HG02798 (cell line): Measurements from ENCODE around the gene SAMD7.

ENCODE experiments used
- ATAC-seq: cut with Tn5 transposase; IDR thresholded peaks from one replicate; pipeline ENCODE4 v1.9.1; 2021; ENCODE audit warnings: mild to moderate bottlenecking; ENCODE audit not compliant: unreplicated experiment, poor library complexity

Gene SAMD7

DNA sequence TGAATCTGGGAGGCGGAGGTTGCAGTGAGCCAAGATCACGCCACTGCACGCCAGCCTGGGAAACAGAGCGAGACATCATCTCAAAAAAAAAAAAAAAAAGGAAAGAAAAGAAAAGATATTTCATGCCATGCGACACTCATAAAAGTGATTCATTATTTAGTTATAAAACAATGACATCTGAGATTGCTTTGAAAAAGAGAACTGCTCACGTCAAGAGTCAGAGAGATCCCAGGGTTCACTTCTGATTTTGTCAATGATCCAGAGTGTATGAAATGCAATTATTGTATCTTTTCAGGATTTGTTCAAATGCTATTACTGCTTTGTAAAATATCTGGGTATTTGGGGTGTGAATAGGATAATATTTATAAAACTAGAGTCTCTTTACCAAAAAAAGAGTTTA is 6.0 kb upstream of the SAMD7 start:
- ATAC-seq = no peak

DNA sequence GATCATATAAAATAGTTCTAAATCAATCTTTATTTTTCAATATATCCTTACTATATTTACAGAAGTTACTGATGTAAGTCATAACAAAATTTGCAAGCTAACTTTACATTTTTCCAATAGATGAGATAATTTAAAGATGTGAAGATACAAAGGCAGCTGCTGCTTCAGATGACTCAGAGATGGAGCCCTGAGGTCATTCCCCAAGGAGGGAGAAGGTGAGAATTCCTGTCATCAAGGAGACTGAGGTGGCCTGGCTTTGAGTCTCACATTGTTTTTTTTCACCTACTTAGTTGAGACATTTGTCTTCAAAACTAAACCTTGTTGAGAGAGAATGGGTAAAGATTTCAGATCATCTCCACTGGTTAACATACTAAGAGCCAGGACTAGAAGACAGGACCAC is 3.9 kb upstream of the SAMD7 start:
- ATAC-seq = no peak

DNA sequence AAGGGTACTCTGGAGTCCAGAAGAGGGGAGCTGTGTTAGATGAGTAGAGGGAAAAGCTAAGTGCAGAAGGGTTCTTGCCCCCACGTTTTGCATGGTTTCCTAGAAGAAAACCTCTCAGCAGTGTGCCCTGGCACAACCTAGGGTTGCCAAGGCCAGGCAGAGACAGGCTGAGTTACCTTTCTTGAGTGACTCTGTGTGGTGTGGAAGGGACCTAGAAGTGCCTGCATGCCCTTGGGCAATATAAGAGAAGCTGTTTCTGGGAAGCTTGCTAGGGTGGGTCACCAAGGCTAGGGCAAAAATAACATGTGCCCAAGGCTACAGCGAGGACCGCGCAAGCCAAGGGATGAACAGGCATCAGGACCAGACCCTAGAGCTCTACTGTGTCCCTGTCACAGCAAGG is 3.4 kb upstream of the SAMD7 start:
- no peak for ATAC-seq

- no peak for ATAC-seq
Observed at GRCh38 chr3:169913323-169913722, 2.0 kb downstream of the SAMD7 start.

DNA sequence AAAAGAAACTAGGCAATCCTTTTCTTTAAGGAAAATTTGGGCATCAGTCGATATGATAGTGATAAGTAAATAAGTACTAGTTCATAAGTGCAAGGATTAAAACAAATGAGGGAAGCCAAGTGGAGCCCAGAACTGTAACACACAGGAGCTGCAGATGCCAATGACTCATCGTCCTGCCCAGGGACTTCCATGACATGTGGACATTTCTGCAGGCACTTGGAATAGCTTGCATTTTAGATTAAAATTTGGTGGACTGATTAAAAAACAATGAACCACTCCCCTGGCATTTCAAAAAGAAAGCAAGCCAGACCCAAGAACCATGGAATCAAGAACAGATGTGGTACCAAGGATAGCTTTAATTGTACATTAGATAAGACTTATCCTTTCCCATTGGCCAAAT is 2.9 kb downstream of the SAMD7 start:
- no peak for ATAC-seq

GRCh38 chr3:169923189-169923588 is 11.8 kb downstream of the SAMD7 start:
- ATAC-seq = no peak

DNA sequence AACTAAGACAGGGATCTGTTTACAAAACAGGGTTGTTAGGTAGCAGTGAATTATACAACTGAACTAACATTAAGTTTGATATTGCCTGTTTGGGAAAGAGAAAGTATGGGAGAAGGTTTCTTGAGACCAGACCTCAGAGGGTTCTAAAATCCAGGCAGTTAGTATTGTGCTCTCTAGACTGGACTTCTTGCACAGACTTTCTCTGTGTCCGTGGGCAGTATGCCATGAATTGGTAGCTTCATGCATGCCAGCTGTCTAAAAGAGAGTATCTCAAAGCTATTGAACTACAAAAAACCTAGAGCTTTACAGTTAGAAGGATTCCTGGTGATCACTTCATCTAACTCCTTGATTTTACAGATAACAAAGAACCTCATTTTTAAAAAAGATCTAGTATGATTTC is 12.5 kb downstream of the SAMD7 start:
- no peak for ATAC-seq

DNA sequence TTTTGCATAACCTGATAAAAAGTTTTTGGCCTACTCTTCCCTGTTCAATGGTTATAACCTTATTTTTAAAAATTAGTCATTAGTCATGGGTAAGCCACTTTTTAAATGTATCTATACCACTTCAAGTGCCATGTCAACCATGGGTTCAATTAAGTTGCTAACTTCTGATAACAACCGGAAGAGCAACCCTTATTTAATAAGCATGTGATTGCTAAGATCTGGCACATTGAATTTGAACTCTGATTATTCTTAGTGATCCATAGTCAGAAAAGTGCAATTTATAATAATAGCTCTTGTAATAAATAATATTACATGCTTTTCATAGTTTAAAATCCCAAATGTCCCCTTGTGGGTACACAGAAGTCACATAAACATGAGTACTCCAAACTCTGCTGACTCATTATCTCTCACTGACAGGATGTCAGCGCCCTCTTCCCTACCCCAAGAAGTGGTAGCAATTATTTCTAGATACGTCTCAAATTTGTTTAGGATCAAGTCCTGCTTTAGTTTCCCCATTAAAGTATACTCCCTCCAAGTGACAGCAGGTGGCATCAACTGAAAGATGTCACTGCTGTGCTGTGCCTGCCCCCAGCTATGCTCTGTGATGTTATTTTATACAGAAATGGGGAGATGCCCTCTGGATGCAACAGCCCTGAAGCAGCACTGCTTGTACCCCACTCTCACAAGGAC is 18.6 kb downstream of the SAMD7 start:
- ATAC-seq = no peak

DNA sequence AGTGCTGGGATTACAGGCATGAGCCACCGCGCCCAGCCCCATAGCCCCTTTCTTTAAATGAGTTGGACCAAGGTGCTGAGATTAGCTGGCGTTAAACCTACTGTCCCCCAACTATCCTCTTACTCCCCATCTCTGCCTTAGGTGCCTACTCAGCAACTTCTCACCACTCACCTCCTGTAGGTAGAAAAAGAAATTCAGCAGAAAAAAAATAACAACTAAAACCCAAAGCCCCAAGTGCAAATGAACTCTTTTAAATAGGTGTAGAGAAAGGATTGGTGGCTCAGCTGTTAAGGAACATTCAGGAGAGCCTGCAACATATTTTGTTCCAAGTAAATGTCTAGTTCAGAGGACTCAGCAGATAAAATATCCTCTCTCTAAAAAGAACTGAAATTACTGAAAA is 19.5 kb downstream of the SAMD7 start:
- no peak for ATAC-seq

DNA sequence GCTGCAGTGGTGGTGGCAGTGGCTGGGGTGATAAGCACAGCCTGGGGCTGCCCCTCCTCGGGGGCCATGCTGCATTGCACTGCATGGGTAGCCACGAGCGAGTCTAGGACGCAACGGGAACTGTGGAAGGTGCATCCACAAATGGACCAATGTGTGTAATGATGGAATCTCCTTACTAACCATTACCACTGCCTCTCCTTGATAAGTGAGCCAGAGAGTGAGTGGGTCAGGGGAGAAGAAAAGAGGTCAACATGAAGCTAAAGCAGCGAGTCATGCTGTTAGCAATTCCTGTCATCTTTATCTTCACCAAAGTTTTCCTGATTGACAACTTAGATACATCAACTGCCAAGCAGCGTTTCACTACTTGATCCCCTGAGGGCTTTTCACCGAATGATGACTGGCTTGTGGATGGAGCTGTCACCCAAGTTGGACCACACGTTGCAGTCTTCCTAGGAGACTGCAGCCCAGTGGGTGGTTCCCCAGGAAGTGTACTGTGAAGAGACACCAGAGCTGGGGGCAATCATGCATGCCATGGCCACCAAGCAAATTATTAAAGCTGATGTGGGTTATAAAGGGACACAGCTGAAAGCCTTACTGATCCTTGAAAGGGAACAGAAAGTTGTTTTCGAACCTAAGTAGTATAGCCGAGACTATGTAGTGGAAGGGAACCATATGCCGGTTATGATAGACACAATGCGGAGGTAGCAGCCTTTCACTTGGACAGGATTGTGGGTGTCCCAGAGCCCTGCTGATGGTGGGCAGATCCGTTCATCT is 20.6 kb downstream of the SAMD7 start:
- ATAC-seq = peak; percentile 91

DNA sequence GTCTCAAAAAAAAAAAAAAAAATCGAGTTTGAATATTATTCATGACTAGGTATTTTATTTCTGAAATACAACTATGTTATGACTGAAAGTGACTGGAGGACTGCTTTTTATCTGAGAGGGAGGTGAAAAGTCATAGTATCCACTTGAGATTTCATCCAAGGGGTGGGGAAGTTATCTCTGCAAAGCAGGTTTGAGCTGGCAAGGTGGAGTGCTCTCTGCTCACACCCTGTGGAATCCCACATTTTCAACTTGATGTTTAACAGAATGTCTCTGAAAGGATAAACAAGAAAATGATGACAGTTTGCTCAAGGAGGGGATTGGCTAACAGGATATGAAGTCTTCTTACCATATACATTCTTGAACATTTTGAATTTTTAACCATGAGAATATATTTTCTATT is 27.9 kb downstream of the SAMD7 start:
- no peak for ATAC-seq

DNA sequence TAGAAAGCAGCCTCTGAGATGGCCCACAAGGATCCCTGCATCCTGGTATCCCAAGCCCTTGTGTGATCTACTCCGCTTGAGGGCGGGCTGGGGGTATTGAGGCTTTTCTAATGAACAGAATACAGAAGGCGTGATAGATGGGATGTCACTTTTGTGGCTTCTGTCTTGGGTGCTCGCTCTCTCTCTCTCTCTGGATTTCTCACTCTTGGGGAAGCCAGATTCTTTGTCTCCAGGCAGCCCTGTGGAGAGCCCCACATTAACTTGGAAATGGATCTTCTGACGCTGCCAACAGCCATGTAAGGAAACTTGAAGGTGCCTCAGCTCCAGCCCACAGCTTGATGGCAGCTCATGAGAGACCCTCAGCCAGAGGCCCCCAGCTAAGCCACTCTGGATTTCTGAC is 28.4 kb downstream of the SAMD7 start:
- no peak for ATAC-seq

DNA sequence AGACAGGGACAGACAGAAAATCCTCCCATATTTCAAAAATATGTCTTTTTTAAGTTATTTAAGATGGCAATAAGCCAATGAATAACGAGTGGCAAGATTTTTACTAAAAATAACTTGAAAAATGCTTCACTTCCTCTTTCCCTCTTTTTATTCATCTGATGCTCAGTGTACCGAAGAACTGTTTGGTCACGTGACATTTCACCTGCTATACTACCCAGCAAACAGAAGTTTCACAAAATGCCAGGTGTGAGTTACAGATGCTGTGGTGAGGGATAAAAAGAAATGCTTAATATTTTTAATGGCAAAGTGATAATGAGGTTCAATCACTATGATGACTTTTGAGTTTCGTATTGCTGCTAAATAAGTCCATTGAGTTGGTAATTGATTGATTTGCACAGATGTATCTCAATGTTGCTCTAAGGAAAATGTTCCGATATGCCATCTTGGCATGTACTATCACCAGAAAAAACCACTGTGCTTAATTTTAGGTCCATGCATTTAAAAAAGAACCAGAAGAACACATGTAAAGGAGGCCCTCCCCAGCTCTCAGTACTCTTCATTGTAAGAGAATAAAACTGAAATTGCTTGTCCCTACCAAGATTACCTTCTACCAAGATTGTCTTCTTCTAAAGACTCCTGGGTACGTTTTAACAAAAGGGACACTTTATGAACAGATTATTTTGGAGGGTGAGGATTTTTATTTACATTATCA is 29.3 kb downstream of the SAMD7 start:
- peak; percentile 80 for ATAC-seq

DNA sequence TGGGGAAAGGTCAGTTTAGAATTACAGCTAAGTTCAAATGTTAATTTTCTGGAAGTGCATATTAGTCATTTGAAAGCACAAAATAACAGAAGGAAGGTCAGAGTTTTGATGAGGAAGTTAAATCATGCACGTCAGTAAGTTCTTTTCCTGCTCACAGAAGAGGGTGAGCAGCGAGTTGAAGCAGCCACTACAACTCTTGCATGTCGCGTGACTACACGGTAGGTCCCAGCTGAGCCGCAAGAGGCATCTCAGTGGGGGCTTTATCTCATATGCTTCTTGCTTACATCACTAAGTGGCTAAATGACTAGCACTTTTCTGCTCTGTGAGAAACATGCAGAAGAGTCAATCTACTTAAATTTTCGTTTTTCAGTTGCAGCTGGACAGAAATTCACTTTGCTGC is 33.9 kb downstream of the SAMD7 start:
- ATAC-seq = peak; percentile 85

DNA sequence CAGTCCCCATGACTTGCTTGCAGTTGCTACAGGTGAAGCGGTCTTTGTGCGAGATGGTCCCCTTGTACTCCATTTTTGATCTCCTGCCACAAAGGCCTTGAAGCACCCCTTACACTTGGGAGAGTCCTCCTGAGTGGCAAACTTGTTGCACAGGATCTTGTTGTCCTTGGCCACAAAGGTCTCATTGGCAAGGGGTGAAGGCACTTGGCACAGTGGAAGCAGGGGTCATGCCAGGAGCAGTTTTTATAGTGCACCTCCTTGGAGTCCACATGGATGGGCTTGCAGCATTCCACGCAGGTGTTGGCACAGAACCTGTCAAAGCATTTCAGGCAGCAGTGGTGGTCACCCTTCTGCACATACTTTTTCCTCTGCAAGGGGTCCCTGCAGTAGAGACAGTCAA is 35.0 kb downstream of the SAMD7 start:
- no peak for ATAC-seq

DNA sequence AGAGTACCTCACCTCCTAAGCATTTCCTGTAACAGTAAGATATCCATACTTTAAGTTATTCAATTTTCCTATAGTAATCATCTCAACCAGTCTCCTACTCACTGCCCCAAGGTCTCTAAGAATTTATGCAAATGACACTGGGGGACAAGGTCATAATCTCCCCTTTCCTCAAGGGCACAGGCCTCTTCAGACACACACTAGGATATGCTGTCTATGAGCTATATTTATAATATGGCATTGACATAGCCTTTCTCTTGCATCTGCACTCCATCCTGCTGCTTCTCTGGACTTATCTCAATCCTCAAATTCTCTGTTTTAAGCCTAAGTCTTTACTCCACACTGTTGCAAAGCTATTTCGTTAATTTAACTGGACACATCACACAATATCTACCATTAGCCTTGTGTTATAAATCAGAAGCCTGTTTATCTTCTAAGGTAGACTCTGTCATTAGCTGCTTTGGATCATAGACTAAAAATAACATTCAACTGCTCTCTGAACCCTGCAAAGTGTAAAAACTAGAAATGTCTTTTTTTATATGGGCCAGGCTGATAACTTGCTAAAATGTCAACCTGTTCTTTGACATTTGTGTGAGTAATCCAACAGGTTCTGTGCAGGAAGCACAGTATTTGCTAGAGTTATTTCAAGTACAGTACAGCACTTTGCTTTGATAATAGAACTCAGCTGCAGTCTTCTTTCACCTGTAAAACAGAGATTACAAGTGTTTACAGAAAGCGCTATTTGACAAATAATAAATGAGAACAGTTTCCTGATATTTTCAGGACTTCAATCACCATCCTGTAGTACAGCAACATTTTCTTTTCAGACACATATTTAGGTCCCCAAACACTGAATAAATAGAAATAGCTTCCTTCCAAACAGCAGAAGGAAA is 37.4 kb downstream of the SAMD7 start:
- ATAC-seq = no peak

DNA sequence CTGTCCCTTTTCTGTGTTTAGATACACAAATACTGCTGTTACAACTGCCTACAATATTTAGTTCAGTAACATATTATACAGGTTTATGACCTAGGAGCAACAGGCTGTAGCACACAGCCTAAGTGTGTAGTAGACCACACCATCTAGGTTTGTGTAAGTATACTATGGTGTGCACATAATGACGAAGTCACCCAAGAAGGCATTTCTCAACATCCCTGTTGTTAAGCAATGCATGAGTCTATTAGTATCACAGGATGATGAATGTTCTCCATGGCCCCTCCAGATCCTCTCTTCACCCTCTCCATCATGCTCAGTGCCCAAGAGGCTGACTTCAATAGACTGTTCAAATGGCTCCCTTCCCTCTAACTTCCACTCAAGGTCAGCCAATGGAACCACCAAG is 40.7 kb downstream of the SAMD7 start:
- ATAC-seq = no peak

DNA sequence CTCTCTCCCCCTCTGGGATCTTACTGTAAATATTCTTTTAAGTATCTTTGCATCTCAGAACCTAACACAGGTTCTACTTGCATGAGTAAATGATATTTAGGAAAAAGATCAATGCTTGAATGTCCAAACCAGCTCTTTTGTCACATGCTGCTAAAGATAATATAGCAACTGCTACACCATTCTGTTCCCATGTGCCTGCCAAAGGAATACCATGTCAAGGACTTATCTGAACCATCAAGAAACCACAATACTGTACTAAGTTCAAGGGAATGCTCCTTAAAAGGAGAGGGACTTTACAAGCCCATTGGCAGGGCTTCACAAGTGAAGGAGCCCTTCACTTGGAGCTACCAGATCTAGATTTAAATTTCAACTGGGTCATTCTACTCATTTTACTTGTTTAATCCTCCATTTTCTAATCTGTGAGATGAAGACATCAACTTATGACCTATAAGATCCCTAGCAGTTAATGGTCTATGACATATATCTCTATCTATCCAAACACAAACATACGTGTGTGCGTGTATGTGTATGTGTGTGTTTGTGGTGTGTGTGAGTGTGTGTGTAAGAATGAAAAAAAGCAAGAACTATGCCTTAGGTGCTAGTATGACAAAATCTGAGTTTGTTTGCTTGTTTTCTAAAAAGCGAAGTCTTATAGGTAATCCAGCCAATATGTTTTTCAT is 42.2 kb downstream of the SAMD7 start:
- ATAC-seq = peak; percentile 4

- peak; percentile 81 for ATAC-seq
Observed at GRCh38 chr3:169954142-169954756, 42.9 kb downstream of the SAMD7 start.
